ENCODE measurements around the gene ZNF787. TPM values are rescaled to one million over a fixed set of nuclear protein-coding genes. Genes with fewer than 3 reads are reported as not detected.

ZNF787 gene
- total RNA-seq, 3 donors from 2014 or later, result 49.1 to 61.2 (median 56.1) TPM

- intact Hi-C loops (cut with DNase I, micrococcal nuclease), result no loop called here
- no peak for TF ChIP-seq CTCF (IDR thresholded peaks at IDR 0.05)
- Histone ChIP-seq H3K36me3 (ENCODE audit: low read depth) (no peaks in the 10 kb centered on the region), H3K4me3 (no peak overlapping the region), H3K4me1 (ENCODE audit: low read depth) (peaks cover 9% of the 10 kb centered on the region), H3K9me3 (no peaks in the 10 kb centered on the region)
- ATAC-seq (no peak), DNase-seq (no peak)
Observed at GRCh38 chr19:56132316-56132822, 11.3 kb upstream of the ZNF787 start.

- no peaks in the 10 kb centered on the region for H3K36me3 ChIP-seq (ENCODE audit: low read depth)
- intact Hi-C loops (cut with DNase I, micrococcal nuclease), result no loop called here
- no peak overlapping the region for H3K4me3 ChIP-seq
- no peaks in the 10 kb centered on the region for H3K9me3 ChIP-seq
- no peak for TF ChIP-seq CTCF (IDR thresholded peaks at IDR 0.05)
- no peak for ATAC-seq
- no peak for DNase-seq
- H3K4me1 ChIP-seq (ENCODE audit: low read depth), result peaks cover 13% of the 10 kb centered on the region
Observed at GRCh38 chr19:56131651-56132050, 10.6 kb upstream of the ZNF787 start.

GRCh38 chr19:56130006-56130405 lies 8.9 kb upstream of the ZNF787 start:
- DNase-seq (no peak), ATAC-seq (no peak)
- Histone ChIP-seq H3K9me3 (no peaks in the 10 kb centered on the region), H3K4me1 (ENCODE audit: low read depth) (peaks cover 23% of the 10 kb centered on the region), H3K36me3 (ENCODE audit: low read depth) (no peaks in the 10 kb centered on the region), H3K4me3 (no peak overlapping the region)
- TF ChIP-seq CTCF (IDR thresholded peaks at IDR 0.05), result no peak
- intact Hi-C loops (cut with DNase I, micrococcal nuclease), result no loop called here

- ATAC-seq (peak; percentile 69), DNase-seq (no peak)
- no peak for TF ChIP-seq CTCF (IDR thresholded peaks at IDR 0.05)
- Histone ChIP-seq H3K9me3 (no peaks in the 10 kb centered on the region), H3K36me3 (ENCODE audit: low read depth) (no peaks in the 10 kb centered on the region), H3K4me1 (ENCODE audit: low read depth) (peaks cover 23% of the 10 kb centered on the region), H3K4me3 (no peak overlapping the region)
- intact Hi-C loops (cut with DNase I, micrococcal nuclease), result no loop called here
Observed at GRCh38 chr19:56126983-56127780, 6.1 kb upstream of the ZNF787 start.

GRCh38 chr19:56125806-56126590 lies 4.9 kb upstream of the ZNF787 start:
- ATAC-seq, result peak; percentile 32
- intact Hi-C loops (cut with DNase I, micrococcal nuclease), result no loop called here
- TF ChIP-seq CTCF (IDR thresholded peaks at IDR 0.05), result no peak
- Histone ChIP-seq H3K9me3 (no peaks in the 10 kb centered on the region), H3K36me3 (ENCODE audit: low read depth) (no peaks in the 10 kb centered on the region), H3K4me1 (ENCODE audit: low read depth) (peaks cover 23% of the 10 kb centered on the region), H3K4me3 (no peak overlapping the region)
- peak in 1 of 3 donors; percentile 64 for DNase-seq

All from mucosa of descending colon (tissue), 3 donors.